ENCODE measurements around the gene NDRG4.

NDRG4 gene

GRCh38 chr16:58543685-58544084 is 43.7 kb downstream of the NDRG4 start:
- no peak for DNase-seq (ENCODE audit: low spot score)

DNA sequence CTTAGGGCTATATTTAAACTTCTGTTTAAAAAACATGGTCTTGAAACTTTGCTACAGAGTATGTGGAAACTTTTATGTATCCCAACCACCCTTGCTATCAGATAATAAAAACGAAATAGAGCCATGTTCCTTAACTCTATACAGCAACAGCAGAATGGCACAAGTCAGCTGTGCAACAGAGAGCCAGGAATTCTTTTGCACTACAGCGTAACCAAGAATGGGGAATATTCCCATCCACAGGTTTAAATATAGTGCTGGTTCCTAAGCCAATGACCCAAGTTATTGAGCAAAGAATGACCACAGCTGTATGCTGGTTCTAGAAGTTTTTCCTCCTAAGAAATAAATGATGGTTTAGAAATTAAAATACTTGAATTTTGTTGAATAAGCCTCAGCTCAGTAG is 48.4 kb downstream of the NDRG4 start:
- no peak for DNase-seq (ENCODE audit: low spot score)

GRCh38 chr16:58551496-58551895 is 51.6 kb downstream of the NDRG4 start:
- DNase-seq (ENCODE audit: low spot score): no peak

- no peak for DNase-seq (ENCODE audit: low spot score)
Observed at GRCh38 chr16:58556678-58557077, 56.7 kb downstream of the NDRG4 start.

All from CD4-positive, alpha-beta T cell treated with Interleukin-15 for 4 hours (primary cell).